Prostate gland (tissue), 2 donors: ENCODE results near the gene CKMT2. TPM values are rescaled to one million over a fixed set of nuclear protein-coding genes. Genes with fewer than 3 reads are reported as not detected.

Experiments used
- DNase-seq: peaks from one replicate; pipeline ENCODE4 v3.0.0-alpha.2; 2019; ENCODE audit warnings: low spot score
- H3K27ac ChIP-seq, 2 donors: fragments of 200-600 bp; sonication (generic); 2 replicates each; pipeline ENCODE4 v1.5.1; 2017 to 2019
- H3K27me3 ChIP-seq: fragments of 200-600 bp; sonication (generic); replicated peaks from 2 replicates; pipeline ENCODE4 v1.5.1; 2019; ENCODE audit not compliant: insufficient read depth
- H3K36me3 ChIP-seq, 2 donors: fragments of 200-600 bp; sonication (generic); 1 replicate in 1 of 2; 2 replicates in 1 of 2; pipeline versions ENCODE4 v1.5.1 to v1.8.1; 2017 to 2019
- H3K4me1 ChIP-seq: fragments of 200-600 bp; sonication (generic); replicated peaks from 2 replicates; pipeline ENCODE4 v1.5.1; 2019
- H3K4me3 ChIP-seq, 2 donors: fragments of 200-600 bp; sonication (generic); 2 replicates each; pipeline ENCODE4 v1.5.1; 2017 to 2019
- H3K9me3 ChIP-seq: fragments of 200-600 bp; sonication (generic); 2 replicates; pipeline ENCODE4 v1.5.1; 2017
- POLR2A ChIP-seq: fragments of 450-650 bp; IDR thresholded peaks from one replicate; pipeline ENCODE4 v1.6.1; 2016; ENCODE audit warnings: antibody characterized with exemption, mild to moderate bottlenecking
- POLR2AphosphoS5 ChIP-seq: sonication (generic); formaldehyde crosslinking; IDR thresholded peaks from one replicate; pipeline ENCODE4 v1.6.1; 2017; ENCODE audit warnings: antibody characterized with exemption
- WGBS: methylation state at CpG from one replicate; pipeline ENCODE4 v1.1.5; 2018; 5-methylcytosine and 5-hydroxymethylcytosine counted together
- intact Hi-C: fragments of 100-400 bp; cut with DNase I; formaldehyde crosslinking; loops from one replicate; pipeline ENCODE4 v1.14.2; 2022
- small RNA-seq, 2 donors: library from RNA; depleted of rRNA; stranded (forward); fragments of <200 nt; gene quantifications; one replicate each; pipeline ENCODE3, GENCODE V24; 2016
- total RNA-seq, 2 donors: library from RNA; depleted of rRNA; stranded (reverse); fragments of >200 nt; gene quantifications; one replicate each; pipeline ENCODE4 v1.1.0, GENCODE V29; 2016
- TF ChIP-seq, protein P1 (sequence below), 4 experiments: fragments of 200-600 bp in 2 of 4; fragments of 450-650 bp in 2 of 4; sonication (generic) in 2 of 4; IDR thresholded peaks; 1 replicate in 3 of 4; 2 replicates in 1 of 4; pipeline ENCODE4 v1.5.1; 2016 to 2019; ENCODE audit warnings: antibody characterized with exemption in 4 of 4, mild to moderate bottlenecking in 2 of 4, moderate library complexity in 2 of 4

The CKMT2 gene
- total RNA-seq, 2 donors from 2014 or later, result 9.8 to 25.4 TPM

GRCh38 chr5:81315830-81316229 lies 82.7 kb downstream of the CKMT2 start:
- no peak overlapping the region for H3K27ac ChIP-seq
- no peak for DNase-seq
- no peaks in the 10 kb centered on the region for H3K27me3 ChIP-seq
- TF ChIP-seq, protein P1, sequence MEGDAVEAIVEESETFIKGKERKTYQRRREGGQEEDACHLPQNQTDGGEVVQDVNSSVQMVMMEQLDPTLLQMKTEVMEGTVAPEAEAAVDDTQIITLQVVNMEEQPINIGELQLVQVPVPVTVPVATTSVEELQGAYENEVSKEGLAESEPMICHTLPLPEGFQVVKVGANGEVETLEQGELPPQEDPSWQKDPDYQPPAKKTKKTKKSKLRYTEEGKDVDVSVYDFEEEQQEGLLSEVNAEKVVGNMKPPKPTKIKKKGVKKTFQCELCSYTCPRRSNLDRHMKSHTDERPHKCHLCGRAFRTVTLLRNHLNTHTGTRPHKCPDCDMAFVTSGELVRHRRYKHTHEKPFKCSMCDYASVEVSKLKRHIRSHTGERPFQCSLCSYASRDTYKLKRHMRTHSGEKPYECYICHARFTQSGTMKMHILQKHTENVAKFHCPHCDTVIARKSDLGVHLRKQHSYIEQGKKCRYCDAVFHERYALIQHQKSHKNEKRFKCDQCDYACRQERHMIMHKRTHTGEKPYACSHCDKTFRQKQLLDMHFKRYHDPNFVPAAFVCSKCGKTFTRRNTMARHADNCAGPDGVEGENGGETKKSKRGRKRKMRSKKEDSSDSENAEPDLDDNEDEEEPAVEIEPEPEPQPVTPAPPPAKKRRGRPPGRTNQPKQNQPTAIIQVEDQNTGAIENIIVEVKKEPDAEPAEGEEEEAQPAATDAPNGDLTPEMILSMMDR (IDR thresholded peaks at IDR 0.05), result no peak
- no peak for TF ChIP-seq POLR2AphosphoS5
- TF ChIP-seq POLR2A, result no peak
- H3K36me3 ChIP-seq, result no peaks in the 10 kb centered on the region
- no peak overlapping the region for H3K4me3 ChIP-seq
- H3K9me3 ChIP-seq, result no peaks in the 10 kb centered on the region
- H3K4me1 ChIP-seq, result no peaks in the 10 kb centered on the region
- intact Hi-C loops, result no loop called here
- 84% methylated on average over 4 of the region's 4 CpGs for WGBS

Small RNAs within 50 kb of the gene (small RNA-seq; reads per million reads assigned to genes)
- gene AC026436.1, result 0 reads per million in 2 donors

Other genes with a start within 250 kb of the CKMT2 start
- gene ZCCHC9, start 68.3 kb downstream of the CKMT2 start, total RNA-seq, result 10 to 100 TPM; 19.4 to 30.1 TPM
- 1 to 10 TPM in 1 of 2 donors, not detected in 1; 1.0 TPM for gene ACOT12, start 160.8 kb downstream of the CKMT2 start, total RNA-seq